PC-3 (cell line): ENCODE measurements around the gene USP22.

ENCODE experiments used
- CTCF ChIP-seq: fragments of 300-600 bp; sonication (generic); conservative IDR thresholded peaks from 2 replicates; pipeline ENCODE4 v1.5.1; 2017; ENCODE audit warnings: antibody characterized with exemption, low read depth, mild to moderate bottlenecking, low read length
- EZH2 ChIP-seq: fragments of 300-600 bp; sonication (generic); IDR thresholded peaks from one replicate; pipeline ENCODE4 v1.6.1; 2017; ENCODE audit warnings: antibody characterized with exemption, mild to moderate bottlenecking, low read length; ENCODE audit not compliant: unreplicated experiment
- EZH2phosphoT487 ChIP-seq: fragments of 300-600 bp; sonication (generic); IDR thresholded peaks from 2 replicates; pipeline ENCODE4 v1.6.1; 2018; ENCODE audit warnings: mild to moderate bottlenecking, antibody characterized with exemption, low read length, borderline replicate concordance

GRCh38 chr17:21042458-21043295 lies at the start of gene USP22:
- TF ChIP-seq CTCF: no peak
- TF ChIP-seq EZH2: no peak
- TF ChIP-seq EZH2phosphoT487: no peak
